HG03097 (cell line): Measurements from ENCODE around the gene KRTAP21-3.
"Not testable (repeated sequence)": the region's sequence is repeated elsewhere in the genome, so short reads cannot be mapped to it uniquely, and the experiment has no call there.

Source experiments
- ATAC-seq: cut with Tn5 transposase; IDR thresholded peaks from one replicate; pipeline ENCODE4 v1.9.1; 2021; ENCODE audit not compliant: unreplicated experiment, low FRiP score

The KRTAP21-3 gene, protein sequence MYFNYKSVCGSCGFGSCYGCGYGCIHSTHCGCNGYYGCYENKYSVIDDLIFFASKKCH

DNA sequence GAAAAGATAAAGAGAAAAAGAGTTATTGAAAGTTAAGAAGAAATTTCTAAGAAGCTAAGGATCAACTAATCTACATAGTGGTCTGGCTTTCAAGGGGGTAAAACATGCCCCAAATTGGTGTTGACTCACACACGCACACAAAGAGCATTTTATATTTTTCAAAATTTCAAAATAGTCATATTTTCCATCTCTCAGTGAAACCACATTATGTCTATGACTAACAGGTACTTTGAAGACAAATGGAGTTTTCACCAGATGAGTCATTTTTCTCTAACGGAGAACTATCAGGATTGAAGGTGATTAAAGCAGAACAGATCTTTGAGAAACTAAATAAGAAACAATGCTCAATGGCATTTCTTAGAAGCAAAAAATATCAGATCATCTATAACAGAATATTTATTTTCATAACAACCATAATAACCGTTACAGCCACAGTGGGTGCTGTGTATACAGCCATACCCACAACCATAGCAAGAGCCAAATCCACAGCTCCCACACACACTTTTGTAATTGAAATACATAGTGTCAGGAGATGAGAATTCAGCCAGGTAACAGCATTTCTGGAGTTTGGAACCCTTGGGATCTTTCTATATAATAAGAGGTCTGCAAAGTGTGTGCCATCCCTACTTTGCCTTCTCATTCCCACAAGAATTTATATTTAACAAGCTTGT lies at the start of gene KRTAP21-3:
Gene KRTAP21-3 (minus strand): TSS at position 539 of the 671 bp plus-strand sequence. CDS start 18 bp downstream, at position 521.
- no peak for ATAC-seq

DNA sequence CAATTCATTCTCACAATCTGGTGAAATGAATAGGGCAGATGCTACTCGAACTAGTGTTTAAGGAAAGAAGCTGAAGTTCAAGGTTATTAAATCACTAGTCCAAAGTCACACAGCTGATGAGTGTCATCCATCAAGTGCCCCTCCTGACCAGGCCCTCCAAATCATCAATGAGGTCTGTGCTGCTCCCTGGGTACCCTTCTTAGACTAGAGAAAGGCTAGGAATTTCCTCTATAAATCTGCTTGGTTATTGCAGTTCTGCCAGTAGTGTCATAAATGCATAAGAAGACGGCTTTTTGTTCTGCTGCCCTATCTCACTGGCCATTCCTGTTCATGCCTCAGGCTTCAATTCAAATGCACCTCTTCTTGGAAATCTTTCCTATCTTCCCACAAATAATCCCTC lies 42.2 kb upstream of the KRTAP21-3 start:
- no peak for ATAC-seq

DNA sequence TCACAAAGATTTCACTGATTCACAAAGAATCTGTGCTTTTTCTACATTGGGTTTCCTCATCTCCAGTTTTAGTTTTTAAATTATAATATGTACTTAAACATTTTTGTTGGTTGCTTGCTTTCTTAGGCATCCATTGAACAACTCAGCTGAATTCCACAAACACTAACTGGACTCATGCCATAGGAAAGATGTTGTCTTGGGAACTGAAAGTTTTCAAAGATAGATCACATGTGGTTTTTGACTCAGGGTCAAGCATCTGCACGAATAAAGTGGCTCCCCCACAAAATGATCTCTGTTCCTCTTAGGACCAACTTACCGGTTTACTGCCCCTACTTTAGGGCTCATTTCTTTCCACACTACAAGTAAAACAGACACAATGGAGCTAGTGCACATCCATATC lies 39.7 kb upstream of the KRTAP21-3 start:
- ATAC-seq: no peak

DNA sequence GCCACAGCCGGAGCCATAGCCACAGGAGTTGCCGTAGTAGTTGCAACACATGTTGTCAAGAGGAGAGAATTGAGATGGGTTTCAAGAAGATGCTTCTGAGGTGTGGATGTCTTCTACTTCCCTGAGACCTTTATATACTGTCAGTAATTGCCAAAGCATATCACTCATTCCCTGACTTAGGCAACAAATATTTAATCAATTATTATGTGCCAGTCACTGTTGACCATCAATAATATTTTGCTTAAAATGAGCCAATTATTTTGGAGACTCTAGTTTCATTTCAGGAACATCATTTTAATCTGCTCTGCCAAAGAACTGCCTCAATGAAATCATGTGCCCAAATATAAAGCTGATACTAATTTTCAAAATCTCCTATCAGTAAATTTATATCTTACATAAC lies 36.8 kb upstream of the KRTAP21-3 start, which contains the start of gene KRTAP21-1:
Gene KRTAP21-1 (minus strand): TSS at position 101 of the 400 bp plus-strand sequence. CDS start 50 bp downstream, at position 51.
- not testable (repeated sequence) for ATAC-seq

DNA sequence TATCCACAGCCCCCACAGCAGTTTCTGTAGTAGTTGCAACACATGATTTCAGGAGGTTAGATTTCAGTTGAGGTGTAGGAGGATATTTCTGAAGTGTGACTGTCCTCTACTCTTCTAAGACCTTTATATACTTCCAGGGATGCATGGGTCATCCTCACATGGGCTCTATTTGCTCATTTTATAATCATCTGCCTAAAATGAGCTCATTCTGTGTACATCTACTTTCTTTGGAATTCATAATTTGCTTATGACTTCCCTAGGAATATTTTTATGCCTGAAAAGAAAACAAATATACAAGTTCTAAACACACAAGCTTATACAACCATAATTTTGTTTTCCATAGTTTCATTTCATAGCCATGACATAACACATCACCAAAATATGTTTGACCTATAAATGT lies 28.6 kb upstream of the KRTAP21-3 start, which contains the start of gene KRTAP21-2:
Gene KRTAP21-2 (minus strand): TSS at position 101 of the 400 bp plus-strand sequence. CDS start 57 bp downstream, at position 44.
- no peak for ATAC-seq

DNA sequence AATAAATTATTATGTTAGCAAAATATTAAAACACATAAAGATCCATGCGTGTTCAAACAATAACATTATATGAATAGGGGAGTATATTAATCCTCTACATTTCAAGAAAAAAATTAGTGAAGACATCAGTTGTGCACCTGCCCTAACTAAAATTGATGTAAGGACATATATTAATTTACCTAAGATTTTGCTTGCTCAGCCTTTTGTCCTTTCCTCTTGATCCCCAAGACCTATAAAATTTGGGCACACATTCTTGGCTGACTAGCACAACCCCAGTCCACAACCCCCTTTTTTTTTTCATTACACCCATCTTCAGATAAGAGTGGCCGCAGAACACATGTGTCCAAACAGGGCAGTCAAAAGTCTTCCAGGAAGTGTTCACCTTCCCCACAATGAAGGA lies 21.9 kb upstream of the KRTAP21-3 start:
- no peak for ATAC-seq

DNA sequence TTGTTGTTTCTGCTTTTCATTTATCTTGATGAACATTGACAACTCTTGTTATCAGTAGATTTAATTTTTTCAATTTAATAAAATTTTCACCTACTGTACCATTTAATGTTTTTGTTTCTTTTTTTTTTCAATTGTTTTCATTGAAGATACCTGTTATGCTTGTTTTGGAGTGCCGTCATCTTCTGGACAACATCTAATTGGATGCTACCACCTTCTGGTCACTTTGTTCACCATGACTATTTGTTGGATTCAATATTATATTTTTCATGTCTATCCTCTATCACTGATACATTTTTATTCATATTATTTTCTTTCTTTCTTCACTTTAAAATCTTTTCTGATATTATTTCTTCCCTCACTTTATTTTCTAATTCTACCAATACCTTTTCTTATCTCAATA lies 14.4 kb upstream of the KRTAP21-3 start:
- ATAC-seq: no peak

DNA sequence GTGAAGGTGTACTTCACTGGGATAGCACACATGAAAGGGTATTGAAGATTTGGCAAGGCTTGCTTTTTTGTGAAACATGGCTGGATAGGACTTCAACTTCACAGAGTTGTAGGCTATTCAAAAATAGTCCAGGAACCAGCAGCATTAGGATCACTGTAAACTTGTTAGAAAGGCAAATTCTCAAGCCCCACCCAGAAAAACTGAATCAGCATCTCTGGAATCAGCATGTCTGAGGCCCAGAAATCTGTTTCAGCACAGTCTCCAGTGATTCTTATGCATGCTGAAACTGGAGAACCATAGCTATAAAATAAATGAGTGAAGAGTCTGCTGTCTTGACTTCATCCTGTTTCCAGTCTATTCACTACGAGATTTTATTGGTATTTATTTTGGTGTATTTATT lies 8.1 kb upstream of the KRTAP21-3 start:
- ATAC-seq: no peak

DNA sequence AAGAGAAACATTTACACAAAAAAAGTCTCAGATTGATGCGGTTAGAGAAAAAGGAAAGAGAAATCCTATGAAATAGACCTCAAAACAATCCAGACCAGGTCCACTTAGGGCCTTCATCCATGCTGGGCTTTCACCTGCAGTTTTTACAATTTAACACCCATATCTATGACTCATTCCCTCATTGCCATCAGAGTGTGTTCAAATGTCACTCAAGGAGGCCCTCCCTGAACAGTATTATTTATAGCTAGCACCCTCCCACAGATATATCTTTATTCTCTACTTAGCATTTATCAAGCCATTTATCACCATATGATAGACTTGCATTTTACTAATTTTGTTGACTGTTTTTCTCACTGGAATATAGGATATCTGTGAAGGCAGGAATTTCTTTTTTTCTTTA lies 824 bp upstream of the KRTAP21-3 start:
- ATAC-seq: no peak

DNA sequence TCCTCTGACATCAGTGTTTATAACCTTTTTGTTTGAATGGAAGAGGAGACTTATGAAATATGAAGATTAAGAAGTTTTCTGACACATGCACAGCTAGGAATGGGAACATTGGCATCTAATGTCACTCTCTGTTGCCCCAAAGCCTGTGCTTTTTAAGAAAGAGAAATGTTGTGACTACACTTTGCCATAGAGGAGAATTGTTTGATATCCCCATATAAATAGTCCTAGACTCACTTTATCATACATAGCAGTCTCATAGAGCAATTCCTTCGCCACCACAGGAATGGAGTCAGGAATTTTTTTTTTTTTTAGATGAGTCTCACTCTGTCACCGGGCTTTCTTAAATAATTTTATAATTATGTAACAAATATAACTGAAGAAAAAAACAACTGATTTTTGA lies 1.5 kb downstream of the KRTAP21-3 start:
- ATAC-seq: no peak

DNA sequence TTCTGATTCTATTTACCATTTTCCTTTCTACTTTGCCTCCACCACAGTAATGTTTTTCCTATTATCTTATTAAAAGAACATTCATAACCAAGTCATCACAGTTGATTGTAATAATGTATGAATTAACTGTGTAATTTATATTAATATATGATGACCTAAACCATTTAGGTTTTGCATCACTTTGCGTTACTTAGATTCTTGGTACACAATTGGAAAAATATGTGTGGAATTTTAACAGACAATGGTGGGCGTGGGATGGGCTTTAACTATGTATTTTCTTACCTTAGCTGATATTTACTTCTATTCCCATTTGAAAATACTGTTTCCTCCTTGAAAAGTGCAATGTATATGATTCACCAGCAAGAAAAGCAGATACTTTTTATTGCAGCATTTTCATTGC lies 3.6 kb downstream of the KRTAP21-3 start:
- ATAC-seq: no peak

DNA sequence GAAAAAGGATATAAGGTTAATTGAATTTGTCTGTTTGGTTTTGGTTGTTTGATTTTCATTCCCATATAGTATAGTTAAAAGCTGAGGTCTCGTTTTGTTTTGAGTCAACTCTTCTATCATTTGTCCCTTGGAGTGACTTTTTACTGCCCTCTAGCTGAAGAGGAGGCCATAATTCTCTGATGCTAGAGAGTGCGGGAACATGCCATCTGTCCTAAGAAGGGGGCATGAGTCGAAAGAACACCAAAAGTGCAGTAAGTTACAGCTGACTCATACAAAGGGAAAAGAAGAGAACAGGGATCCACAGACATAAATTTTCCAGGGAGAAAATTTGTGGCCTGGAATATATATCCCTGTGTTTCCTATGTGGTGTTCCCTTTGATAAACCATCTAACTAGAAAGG lies 4.1 kb downstream of the KRTAP21-3 start:
- no peak for ATAC-seq

DNA sequence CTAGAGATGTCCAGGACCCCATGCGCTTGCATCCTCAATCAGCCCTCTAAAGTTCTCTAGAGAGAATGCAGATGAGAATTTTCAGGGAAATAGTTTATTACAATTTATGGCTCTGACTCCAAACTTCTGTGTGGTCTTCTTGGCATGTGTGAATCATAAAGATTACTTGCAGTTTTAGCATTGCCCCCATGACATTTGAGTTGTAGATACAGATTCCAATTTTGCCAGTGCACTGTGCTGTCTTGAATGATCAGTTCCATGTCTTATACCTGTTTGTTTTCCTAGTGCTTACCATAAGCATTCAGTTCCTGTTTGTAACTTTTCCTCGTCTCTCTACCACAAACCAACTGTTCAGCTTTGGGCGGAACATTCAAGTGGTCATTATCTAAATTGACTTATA lies 4.8 kb downstream of the KRTAP21-3 start:
- no peak for ATAC-seq

DNA sequence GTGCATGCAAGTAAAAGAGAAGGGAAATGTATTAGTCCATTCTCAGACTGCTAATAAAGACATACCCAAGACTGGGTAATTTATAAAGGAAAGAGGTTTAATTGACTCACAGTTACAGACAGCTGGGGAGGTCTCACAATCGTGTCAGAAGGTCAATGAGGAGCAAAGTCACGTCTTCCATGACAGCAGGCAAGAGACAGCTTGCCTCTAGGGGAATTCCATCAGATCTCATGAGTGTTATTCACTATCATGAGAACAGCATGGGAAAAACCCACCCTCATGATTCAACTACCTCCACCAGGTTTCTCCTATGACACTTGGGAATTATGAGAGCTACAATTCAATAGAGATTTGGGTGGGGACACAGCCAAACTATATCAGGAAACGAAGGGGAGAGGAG lies 8.1 kb downstream of the KRTAP21-3 start:
- no peak for ATAC-seq

DNA sequence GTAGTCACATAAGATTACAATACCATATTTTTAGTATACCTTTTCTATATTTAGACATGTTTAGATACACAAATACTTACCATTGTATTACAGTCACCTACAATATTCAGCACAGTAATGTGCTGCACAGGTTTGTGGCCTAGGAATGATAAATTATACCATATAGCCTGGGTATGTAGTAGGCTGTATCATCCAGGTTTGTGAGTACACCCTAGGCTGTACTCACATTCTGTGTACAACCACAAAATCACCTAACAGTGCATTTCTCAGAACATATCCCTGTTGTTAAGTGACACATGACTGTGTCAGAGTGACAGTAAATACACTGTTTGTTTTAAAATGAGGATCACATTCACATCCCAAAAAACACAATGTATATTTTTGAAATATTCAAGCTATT lies 11.2 kb downstream of the KRTAP21-3 start:
- ATAC-seq: no peak

DNA sequence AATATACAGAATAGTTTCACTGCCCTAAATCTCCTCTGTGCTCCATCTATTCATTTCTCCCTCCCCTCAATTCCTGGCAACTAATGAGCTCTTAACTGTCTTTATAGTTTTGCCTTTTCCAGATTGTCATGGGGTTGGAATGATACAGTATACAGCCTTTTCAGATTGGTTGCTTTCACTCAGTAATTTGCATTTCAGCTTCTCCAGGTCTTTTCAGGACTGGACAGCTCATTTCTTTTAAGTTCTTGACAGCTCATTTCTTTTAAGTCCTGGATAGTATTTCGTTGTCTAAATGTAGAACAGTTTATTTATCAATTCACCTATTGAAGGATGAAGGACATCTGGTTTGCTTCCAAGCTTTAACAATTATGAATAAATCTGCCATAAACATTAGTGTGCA lies 22.6 kb downstream of the KRTAP21-3 start:
- no peak for ATAC-seq

DNA sequence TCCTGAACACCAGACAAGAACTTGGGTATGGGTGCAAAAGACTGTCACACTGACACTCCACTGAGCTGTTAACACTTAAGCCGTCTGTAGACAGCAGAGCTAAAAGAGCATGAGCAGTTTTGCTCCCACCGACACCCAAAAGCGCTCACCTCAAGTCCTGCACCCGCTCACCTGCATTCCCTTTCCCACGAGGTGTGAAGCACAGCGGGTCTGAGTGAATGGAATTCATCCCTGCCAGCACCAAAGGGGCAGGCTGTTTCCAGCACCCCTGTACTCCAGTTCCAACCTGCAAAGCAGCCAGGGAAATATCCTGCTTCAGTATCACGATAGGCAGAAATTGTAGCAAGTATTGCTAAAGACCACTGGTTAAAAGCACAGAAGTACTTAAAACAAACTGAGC lies 28.8 kb downstream of the KRTAP21-3 start:
- no peak for ATAC-seq

DNA sequence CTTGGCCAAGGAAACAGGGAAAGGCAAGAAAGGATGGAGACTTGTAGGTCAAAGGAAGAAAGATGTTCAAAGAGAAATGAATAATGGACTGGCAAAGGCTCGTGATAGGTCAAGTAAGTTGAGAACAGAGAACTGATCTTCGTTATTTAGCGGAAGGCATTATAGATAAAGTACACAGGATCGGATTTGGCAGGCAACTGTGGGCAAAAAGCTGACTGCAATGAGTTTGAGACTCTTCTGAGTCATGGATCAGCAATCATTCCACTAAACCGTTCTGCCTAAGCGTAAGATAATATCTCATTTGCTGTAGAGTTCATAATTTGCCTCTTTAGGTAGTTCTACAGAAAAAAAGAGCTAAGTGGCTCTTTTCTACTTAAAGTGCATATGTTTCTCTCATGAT lies 34.1 kb downstream of the KRTAP21-3 start:
- no peak for ATAC-seq

DNA sequence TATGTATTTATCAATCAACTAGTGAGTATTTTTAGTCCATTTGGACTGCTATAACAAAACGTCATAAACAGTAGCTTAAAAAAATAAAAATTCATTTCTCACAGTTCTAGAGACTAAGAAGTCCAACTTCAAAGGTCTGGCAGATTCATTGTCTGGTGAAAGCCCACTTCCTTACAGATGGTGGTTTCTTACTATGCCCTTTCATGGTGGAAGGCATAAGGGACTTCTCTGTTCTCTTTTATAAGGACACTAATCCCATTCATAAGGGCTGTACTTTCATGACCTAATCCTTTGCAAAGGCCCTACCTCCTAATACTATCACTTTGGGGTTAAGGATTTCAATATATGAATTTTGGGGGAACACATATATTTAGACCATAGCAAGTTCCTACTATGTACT lies 38.0 kb downstream of the KRTAP21-3 start:
- ATAC-seq: no peak

DNA sequence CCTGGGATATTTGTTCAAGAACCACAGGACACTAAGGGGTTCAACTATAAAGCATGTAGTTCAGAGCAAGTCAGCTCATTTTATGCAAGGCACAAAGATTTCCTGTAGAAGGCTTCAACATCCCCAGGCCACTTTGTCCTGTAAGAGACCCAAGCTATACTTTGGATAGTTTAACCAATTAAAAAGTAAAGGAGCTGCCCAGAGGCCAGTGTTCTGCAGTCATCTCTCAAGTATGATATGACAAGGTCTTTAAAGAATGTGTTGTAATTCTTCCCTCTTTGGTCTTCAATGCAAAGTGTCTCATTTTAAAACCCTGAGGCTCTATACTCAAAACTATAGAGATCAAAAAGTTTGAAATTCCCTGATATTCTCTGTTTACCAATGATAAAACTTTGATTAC lies 41.8 kb downstream of the KRTAP21-3 start:
- ATAC-seq: no peak

DNA sequence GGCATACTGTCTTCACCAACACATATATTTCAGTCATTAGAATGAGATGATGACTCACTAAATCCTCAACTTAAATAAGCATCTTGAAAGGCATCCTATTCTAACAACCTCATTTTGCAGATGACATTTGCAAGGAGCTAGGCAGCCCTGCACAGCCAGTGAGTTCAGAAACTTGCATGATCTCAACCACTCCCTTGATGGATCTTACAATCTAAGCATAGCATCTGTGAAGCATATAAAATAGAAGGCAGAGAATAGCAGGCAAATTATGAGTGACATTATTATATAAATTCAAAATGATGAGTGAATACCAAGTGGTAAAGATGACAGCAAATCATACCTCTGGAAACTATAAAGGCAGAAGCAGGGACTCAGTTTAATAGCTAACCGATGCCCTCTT lies 44.3 kb downstream of the KRTAP21-3 start:
- ATAC-seq: no peak

DNA sequence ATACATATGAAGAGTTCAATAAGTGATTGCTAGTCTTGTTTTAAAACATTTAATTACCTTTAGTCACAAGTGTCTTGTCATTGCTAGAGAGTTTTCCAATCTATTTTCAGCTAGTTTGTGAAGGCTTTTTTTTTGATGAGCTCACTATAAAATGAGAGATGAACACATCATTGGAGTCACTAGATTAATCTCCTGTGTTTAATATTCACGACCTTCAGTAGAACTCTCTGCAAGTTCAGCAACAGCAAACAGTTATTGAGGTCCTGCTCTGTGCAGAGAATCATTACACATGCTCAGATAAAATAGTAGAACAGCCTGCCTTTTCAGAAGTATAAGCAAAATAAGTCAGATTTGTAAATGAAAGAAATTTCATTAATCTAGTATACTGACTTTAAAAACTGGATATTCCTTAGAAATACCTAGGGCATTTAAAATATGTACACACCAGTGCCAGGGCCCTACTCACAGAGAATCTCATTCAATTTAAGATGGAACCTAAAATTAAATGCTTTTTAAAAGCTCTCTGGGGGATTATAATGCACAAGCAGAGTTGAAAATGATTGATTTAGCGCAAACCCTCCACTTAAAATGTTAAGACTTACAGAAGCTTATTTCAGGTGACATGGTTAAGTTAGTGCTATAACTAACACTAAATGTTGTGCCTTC lies 45.5 kb downstream of the KRTAP21-3 start:
- ATAC-seq: no peak
